Activated CD4-positive, CD25-positive, alpha-beta regulatory T cell treated with anti-CD3 and anti-CD28 coated beads, Interleukin-2, amount 50 U/mL, for 16 hours (primary cell): ENCODE data around the gene ANO8.

Source experiments
- DNase-seq: peaks from one replicate; pipeline ENCODE4 v3.0.0-alpha.2; 2020; ENCODE audit warnings: low read depth, low spot score

ANO8 gene

DNA sequence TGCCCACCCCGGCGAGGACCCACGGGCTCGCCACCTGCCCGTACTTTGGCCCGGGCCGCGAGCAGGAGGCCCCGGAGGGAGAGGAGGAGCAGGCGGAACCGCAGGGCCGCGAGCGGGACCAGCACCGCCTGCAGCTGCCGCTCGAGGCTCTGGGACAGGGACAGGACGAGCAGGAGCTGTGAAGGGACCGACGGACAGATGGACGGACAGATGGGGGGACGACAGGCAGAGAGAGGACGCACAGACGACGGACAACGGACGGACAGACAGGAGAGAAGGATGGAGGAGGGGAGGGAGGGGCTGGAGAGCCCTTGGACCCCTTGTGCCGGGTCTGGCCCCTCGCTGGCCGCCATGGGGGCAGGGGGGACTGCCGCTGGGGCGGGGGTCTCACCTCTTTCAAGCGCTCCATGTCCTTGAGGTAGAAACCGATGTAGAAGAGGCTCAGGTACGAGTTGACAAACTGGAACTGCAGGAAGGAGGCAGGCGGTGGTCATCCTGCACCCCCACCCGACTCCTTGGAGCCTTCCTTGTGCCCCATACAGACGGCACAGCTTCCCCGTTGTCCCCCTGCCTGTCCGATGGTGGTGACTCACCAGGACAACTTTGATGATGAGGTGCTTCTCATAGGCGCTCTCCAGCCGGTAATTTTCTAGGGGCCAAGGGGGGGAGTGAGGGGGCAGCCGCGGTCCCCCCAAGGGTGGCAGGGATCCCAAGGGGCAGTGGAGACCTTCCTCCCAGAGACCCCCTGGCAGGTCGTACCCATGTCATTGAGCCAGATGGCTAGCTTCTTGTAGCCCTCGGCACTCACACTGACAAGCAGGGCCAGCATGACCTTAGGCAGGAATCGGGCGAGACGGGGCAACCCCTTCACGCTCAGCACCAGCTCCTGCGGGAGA lies 5.0 kb downstream of the ANO8 start:
- DNase-seq = no peak

DNA sequence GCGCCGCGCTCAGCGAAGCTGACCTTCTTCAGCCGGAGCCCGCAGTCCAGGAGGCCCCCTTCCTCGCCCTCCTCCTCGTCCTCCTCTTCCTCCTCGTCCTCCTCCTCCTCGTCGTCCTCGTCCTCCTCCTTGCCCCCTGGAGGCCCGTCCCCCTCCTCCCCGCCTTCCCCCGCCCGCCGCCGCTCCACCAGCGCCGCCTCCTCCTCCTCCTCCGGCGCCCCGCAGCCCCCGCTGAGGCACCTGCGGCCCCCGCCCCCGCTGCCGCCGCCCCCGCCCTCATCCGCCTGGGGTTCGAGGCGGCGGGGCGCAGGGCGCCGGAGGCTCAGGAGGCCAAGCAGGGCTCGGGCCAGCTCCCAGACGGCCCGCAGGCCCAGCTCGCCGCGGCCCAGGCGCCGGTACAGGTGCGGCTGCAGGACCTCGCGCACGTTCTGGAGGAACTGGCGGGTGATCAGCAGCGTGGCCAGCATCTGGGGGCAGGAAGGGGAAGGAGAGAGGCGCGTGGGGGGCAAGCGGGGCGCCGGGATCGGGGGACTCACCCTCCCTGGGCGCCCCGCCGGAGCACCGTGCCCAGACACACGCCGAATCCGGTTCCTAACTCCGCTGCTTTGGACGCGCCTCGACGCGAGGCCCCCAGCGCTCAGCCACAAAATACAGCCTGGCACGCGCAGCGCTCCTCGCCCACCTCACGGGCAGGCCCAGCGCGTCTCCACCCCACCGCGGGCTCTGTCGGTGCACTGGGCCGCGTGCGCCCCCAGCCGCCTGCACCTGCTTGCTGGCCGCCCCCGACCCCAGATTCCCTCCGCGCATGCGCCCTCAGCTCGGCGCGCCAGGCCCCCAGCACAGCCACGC lies 5.9 kb downstream of the ANO8 start:
- no peak for DNase-seq

DNA sequence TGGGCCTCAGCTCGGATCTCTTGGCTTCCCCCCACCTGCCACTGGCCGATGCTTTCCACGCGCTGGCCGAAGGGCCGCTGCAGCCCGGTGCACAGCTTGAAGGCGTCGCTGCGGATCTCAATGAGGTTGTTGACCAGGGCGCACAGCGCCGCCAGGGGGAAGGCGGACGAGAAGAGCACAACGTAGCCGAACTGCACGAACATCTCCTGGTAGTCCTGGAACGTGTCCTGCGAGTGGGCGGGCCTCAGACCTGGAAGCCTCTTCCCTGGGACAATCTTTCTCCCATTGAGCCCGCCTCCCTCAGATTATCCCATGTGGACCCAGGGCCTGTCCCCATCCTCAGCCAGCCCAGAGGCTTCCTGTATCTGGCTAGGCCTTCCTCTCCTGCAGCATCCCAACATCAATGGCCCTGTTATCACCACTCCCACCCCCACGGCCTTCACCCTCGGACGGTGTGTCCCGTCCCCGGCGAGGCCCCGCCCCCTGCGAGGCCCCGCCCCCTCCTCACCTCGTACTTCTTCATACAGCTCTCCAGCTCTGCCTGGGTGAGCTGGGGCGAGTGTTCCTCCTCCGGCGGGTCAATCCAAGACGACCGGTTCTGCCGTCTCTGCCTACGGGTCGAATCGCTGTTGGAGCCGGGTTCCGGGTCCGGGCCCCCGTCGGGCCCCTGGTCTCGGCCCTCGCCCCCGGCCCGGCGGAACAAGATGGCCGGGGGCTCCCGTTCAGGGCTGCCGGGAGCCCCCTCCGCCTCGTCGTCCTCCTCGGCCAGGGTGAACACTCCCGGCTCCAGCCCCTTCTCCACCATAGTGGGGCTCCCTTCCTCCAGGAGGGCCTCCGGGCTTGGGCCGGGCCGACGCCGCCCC lies 6.8 kb downstream of the ANO8 start:
- DNase-seq = no peak

DNA sequence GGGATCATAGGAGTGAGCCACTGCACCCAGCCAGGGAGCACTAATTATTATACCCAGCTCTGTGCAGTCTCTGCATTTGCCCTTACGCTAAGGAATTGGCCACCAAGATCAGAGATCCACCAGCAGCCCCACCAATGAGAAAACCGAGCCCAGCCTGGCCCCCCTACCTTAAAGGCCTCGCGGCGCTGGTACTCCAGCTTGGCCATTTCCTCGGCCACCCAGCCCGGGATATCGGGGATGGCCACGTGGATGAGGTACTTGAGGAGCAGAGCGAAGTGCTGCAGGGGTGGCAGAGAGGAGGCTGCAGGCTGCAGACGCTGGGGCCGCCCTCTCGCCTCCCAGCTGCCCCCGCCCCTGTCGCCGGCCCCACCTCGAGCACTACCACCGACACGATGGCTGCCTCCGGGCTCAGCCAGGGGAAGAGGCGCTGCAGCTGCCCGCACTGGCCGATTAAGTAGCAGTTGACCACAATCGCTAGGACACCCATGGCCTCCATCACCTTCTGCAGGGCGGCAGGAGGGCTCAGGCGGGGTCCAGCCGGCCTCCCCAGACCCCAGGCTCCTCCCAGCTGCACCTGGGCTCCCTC lies 7.5 kb downstream of the ANO8 start:
- no peak for DNase-seq

DNA sequence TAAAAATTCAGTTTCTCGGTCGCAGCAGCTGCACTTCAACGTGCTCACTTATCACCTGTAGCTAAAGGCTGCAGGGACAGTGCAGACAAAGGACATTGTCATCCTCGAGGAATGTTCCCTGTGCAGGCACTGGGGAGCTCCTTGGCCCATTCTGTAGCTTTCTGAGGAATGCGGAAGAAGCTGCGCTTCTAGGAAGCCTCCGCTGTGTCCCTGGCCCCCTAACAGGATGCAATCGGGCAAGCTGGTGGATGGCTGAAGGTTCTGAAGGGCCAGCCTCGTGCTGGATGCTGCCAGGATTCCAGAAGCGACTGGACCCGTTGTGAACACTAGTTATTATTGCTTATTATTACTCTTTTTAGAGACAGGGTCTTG lies 8.1 kb downstream of the ANO8 start:
- no peak for DNase-seq

DNA sequence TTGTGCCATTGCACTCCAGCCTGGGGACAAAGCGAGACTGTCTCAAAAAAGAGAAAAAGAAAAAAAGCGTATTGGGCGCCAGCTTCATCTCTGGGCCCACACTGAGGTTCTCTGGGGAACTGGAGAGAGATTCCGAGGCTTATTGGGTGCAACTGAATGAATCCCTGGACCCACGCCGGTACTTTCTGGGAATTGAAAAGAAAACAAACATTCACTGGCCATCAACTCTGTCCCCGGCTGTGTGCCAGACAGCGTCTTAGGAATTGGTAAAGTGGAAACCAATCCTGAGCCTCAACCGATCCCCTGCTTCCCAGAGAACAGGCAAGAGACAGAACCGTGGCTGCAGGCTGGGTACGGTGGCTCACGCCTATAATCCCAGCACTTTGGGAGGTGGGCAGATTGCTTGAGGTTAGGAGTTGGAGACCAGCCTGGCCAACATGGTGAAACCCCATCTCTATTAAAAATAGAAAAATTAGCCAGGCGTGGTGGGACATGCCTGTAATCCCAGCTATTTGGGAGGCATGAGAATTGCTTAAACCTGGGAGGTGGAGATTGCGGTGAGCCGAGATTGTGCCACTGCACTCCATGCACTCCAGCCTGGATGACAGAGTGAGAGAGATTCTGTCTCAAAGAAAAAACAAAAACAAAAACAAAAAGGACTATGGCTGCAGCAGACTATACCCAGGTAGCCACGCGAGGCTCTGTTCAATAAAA lies 8.6 kb downstream of the ANO8 start:
- no peak for DNase-seq

DNA sequence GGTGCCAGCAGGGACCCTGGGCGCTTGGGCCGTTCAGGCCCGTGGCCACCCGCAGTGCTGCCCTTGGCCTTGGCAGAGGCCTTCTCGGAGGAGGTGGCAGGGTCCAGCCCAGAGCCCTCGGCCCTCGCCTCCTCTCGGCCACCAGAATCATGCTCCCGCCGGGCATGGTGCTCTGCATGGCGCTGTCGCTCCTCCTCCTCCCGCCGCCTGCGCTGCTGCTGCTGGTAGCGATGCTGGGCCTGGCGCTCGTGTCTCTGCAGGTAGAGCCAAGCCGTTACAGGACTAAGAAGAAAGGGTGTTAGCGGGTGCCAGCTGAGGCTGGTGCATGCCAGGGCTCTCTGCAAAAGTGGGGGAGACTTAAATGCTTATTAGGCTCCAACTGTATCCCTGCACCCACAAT lies 9.5 kb downstream of the ANO8 start:
- no peak for DNase-seq

DNA sequence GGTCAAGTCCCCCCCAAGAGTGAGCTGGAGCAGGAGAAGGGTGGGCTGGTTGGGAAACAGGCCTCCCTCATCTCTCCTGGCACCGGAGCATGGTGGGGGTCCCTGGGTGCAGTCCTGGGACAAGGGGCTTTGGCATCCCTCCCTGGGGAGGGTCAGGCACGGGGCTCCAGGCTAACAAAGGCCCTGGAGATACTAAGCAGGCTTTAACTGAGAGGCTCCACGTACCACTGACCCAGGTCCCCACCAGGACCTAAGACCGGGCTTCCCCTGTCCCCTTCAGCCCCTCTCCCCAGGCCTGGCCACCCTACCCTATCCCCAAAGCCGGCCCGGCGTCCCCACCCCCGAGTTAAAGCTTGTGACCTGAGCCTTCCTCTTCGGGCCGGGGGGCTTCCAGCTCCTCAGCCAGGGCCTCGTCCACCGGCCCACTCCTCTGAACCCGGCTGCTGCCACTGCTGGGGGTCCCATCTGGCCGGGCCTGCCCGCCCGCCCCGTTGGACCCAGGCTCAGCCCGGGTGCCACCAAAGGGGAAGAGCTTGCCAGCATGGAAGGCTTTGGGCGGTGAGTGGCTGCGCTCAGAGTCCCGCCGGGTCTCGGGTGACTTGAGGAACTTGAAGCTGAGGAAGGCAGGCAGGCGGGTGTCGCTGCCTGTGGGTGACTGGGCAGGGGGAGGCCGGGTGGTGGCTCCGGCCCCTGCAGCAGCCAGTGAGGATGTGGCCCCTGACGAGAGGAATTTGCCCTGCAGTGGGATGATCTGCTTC lies 10.1 kb downstream of the ANO8 start:
- DNase-seq = no peak

DNA sequence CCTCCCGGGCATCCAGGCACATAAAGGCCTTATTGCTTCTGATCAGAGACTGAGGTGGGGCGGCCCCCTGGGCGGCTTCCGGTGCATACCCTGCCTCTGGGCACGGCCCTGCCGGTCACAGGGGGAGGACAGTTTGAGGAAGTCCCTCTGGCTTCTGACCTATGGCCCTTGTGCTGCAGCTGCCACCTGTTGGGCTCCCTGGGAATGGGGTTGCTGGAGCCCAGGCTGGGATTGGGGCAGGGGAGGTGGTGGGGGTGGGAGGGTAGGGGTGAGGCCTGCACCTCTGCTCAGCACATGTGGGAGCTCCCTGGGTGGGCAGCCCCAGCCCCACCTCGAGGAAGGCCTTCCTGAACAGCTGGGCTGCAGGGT lies 10.7 kb downstream of the ANO8 start:
- DNase-seq = no peak

DNA sequence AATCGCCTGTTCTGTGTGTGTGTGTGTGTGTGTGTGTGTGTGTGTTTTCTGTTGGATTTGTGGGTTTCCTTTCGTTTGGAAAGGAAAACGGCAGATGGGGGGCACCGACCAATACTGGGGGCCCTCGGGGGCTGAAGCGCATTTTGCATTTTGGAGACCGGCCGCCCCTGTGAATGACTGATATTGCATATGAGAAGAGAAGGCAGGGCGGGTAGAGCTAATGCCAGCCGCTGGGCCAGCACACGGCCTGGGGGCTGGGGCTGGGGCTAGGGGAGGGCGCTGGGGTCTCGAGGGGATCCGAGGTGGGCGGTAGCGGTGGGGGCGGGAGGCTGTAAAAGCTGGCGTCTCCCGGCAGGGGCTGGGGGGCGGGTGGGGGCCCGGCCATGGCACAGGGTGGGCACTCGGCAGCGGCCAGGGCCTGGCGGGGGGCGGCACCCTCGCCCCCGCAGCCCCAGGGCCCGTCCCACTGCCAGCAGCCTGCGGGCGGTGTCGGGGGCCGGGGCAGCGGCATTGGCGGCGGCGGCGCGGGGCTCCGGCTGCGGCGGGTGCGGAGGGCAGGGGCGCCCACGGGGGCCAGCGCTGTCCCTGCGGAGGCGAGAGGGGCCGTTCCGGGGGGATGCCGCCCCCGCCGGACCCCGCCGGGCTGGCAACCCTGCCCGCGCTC lies 11.2 kb downstream of the ANO8 start:
- no peak for DNase-seq

DNA sequence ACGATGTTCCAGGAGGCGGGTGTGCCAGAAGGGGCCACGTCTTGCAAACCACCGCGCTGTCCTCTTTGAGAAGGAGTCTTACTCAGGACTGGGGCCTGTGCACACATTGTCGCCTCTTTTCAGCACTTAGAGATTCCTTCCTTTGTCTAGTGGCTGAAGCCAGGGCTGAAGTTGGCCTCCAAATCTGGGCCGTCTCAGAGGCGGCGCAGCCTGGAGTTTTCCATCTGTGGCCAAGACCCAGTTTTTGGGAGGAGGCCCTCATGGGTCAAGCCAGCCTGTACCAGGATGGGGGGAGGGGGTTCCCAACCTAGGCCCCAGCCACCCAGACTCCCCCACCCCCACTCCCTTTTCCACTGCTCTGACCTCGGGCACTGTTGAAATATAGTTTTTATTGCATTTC lies 11.8 kb downstream of the ANO8 start:
- no peak for DNase-seq

DNA sequence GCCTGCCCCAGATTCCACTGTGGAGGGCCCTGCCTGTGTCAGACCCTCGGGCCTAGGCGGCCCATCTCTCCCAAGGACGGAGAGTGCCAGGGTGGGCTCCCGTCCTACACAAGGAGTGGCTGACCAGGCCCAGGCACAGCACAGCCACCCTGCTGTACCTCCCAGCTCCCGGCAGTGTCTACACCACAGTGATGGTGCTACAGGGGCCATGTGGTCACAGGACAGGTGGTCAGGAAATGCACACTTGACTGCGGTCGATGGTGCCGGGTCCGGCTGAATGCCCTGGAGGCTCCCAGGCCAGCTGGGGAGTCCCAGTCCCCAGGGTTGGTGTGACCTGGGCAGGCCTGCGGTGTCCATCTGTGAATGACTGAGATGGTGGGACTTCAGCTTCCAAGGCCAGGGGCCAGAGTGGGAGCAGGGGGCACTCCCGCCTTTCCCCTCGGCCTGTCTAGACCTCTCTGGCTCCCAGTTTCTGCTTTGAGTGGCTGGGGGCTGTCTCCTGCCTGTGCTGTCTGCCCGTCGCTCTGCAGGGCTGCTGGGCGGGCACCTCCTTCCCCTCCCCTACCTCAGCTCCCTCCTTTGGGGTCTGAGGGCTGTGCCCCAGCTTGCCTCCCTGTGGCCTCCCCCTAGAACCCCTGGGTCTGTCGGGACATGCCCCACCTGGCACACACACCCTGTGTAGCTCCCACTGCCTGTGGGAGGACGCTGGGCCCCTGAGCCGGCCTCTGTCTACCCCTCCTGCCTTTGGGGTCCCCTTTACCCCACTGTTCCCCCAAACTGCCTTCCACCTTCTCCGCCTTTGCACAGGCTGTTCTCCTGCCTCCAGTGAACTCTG lies 12.8 kb downstream of the ANO8 start:
- DNase-seq = no peak

DNA sequence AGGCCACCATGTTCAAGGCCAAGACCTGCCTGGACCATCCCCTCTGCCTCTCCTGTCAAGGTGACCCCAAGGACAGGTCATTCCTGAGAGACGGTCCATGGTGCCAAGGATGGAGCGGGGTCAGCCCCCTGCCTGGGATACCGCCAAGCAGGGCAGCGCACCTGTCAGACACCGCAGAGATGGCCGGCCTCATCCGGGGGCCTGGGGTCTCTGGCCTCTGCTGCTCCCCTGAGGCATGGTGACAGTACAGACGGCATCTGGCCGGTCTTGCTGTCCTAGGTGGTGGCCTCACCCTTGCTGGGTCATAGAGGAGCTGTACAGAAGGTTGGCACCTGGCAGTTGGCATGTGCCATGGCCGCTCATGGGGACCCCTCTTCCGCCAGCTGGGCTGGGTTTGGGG lies 14.2 kb downstream of the ANO8 start:
- no peak for DNase-seq

DNA sequence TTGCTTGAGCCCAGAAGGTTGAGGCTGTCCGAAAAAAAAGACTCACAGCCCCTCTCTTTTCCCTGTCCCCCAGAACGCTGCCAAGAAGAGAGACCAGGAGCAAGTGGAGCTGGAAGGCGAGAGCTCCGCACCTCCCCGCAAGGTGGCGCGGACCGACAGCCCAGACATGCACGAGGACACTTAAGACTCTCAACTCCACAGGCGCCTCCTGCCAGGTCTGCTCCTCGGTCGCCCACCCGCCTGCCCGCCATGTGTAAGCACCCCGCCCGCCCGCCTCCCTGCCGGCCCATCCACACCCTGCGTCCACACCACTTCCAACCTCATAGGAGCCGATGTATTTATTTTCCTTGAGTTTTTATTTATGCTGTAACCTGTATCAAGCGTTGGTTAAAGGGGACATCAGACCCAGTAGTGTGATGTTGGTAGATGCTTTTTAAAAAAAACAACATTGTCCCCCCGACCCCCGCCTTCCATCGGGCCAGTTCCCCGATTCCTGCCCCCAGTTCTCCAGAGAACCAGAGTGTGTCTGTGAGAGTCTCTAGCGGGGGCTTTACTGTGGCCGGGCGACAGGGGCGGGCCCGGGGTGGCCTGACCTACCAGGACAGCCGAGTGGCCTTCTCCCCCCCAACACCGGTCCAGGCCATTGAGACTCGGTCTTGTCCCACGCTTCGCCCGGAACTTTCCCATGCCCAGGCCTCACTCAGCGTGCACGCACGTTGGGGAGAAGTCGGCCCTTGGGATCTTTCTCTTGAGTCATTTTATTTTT lies 15.0 kb downstream of the ANO8 start:
- no peak for DNase-seq

DNA sequence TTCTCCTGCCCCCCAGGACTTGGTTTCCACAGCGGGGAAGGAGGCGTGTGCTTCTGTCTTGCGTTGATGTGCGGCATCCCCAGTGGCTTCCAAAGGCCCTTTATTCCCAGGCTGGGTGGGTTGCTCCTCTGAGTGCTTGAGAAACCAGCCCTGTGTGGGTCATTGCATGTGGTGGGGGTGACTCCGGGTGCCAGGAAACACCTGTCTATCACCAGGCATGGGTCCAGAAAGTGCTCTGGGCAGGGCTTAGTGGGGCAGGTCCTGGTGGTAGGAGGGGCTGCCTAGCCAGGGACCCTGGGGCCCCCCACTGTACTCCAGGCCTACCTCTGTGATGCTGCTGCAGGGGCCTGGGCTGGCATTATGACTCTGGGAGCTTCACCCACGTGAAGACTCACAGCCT lies 15.7 kb downstream of the ANO8 start:
- DNase-seq = no peak

DNA sequence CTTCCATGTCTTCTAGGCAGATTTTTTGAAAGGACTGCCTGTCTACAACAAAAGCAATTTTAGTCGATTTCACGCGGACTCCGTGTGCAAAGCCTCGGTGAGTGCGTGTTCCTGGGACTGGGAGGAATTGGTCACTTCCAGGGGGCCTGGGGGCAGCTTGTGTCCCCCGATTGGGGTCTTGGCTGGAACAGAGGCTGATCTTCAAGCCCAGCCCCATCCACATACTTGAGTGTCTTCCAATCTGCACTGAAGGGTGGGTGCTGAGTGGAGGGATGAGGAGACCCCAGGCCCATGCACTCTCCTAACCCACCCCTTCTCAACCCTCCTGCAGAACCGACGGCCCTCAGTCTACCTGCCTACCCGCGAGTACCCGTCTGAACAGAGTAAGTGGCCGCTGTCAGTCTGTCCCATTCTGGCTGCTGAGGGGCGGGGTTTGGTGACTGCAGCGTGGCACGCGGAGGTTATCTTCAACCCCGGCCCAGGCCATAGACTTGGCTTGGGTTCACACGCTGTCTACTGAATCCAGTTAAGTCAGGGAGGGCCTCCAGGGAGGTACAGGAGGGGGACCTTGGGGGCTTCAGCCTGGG lies 20.6 kb downstream of the ANO8 start:
- DNase-seq = no peak

DNA sequence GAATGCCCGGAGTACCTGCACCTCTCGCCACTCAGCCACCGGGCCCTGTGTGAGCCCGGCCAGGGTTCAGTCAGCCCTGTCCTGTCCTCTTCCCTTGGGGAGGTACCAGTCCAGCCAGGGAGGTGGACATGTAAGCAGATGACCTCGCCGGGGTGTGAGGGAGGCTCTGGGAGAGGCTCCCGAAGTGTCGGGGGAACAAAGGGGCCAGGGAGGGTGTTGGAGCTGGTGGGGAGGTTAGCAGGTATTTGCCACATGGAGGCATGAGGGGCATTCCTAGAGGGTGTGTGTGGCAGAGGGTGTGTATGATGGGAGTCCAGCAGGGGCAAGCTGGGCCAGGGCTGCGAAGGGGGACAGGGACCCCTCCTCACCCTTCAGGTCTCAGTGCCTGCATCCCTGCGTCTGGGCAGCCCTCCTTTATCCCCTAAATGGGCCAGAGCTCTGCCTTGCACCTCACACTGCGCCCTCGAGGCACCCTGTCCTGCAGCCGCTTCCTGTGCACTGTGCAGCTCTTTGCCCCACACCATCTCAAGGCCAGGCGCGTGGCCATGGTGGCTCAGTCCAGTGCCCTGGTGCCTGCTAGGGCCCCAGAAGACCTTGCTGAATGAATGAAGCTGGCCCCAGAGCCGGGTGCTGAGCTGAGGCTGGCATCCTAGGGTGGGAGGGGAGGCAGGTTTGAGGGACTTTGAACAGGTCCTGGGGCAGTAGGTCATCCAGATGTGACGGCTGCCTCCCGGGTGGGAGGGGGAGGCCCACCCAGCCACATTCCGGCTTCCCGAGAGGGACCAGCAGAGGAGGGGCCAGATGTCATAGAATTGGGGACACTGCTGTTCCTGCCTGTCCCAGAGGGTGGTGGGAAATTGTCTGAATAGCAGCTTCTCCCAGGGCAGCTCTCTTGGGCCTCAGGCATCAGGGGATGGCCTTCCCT lies 22.2 kb downstream of the ANO8 start:
- no peak for DNase-seq
